Mucosa of stomach (tissue), 1 donor: ENCODE results near the gene NFIA.

Experiments
- H3K27me3 ChIP-seq: one replicate; pipeline ENCODE4 v1.7.0; 2013; ENCODE audit warnings: mild to moderate bottlenecking, low read length; ENCODE audit not compliant: control insufficient read depth, insufficient read depth
- H3K36me3 ChIP-seq: one replicate; pipeline ENCODE4 v1.7.0; 2013; ENCODE audit warnings: low read length; ENCODE audit not compliant: control insufficient read depth, insufficient read depth
- H3K4me1 ChIP-seq: one replicate; pipeline ENCODE4 v1.7.0; 2013; ENCODE audit warnings: mild to moderate bottlenecking, low read length; ENCODE audit not compliant: control insufficient read depth, insufficient read depth
- H3K4me3 ChIP-seq: one replicate; pipeline ENCODE4 v1.7.0; 2013; ENCODE audit warnings: low read length
- H3K9ac ChIP-seq: one replicate; pipeline ENCODE4 v1.7.0; 2013; ENCODE audit warnings: mild to moderate bottlenecking, low read length, moderate library complexity
- H3K9me3 ChIP-seq: one replicate; pipeline ENCODE4 v1.7.0; 2013; ENCODE audit warnings: mild to moderate bottlenecking, low read length, moderate library complexity; ENCODE audit not compliant: control insufficient read depth
- donor health status: Pancreatic carcinoma.

The NFIA gene

GRCh38 chr1:61399199-61399598 is 316.8 kb downstream of the NFIA start:
- Histone ChIP-seq H3K27me3 (no peaks in the 10 kb centered on the region), H3K4me1 (peaks cover 4% of the 10 kb centered on the region), H3K4me3 (no peak overlapping the region), H3K9ac (no peak overlapping the region), H3K36me3 (no peaks in the 10 kb centered on the region), H3K9me3 (no peaks in the 10 kb centered on the region)

- H3K4me3 ChIP-seq: no peak overlapping the region
- peaks cover 8% of the 10 kb centered on the region for H3K4me1 ChIP-seq
- H3K9me3 ChIP-seq: no peaks in the 10 kb centered on the region
These were observed 317.9 kb downstream of the NFIA start for GRCh38 chr1:61400131-61400770.

DNA sequence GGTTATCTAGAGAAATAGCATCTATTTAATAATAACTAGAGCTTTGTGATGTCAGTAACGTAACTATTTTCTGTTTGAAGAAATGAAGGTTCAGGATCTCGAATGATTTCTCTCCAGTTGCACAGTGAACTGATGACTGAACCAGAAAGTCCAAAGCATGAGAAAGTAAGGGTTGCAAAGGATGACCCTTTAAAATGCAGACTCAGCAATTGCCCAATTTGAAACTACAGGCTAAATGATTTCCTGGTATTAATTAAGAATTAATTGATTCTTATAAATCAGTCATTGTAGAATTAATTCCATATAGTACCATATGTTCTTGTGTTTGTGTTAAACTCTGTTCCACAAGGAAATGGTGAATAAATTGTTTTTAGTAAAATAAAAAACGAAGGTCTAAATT is 318.6 kb downstream of the NFIA start:
- Histone ChIP-seq H3K27me3 (no peaks in the 10 kb centered on the region), H3K36me3 (no peaks in the 10 kb centered on the region), H3K4me3 (no peak overlapping the region), H3K9ac (no peak overlapping the region), H3K4me1 (peaks cover 8% of the 10 kb centered on the region), H3K9me3 (no peaks in the 10 kb centered on the region)

More at GRCh38 chr1:61400131-61400770, 317.9 kb downstream of the NFIA start:
- no peaks in the 10 kb centered on the region for H3K27me3 ChIP-seq
- H3K36me3 ChIP-seq: no peaks in the 10 kb centered on the region
- H3K9ac ChIP-seq: no peak overlapping the region

GRCh38 chr1:61403679-61404596 is 321.6 kb downstream of the NFIA start:
- Histone ChIP-seq H3K4me3 (no peak overlapping the region), H3K9me3 (no peaks in the 10 kb centered on the region), H3K4me1 (peaks cover 8% of the 10 kb centered on the region)

GRCh38 chr1:61404597-61405376 is 322.4 kb downstream of the NFIA start:
- Histone ChIP-seq H3K36me3 (no peaks in the 10 kb centered on the region), H3K9ac (no peak overlapping the region), H3K27me3 (no peaks in the 10 kb centered on the region), H3K4me3 (no peak overlapping the region), H3K4me1 (peaks cover 8% of the 10 kb centered on the region), H3K9me3 (no peaks in the 10 kb centered on the region)

More at GRCh38 chr1:61403679-61404596, 321.6 kb downstream of the NFIA start:
- Histone ChIP-seq H3K36me3 (no peaks in the 10 kb centered on the region), H3K27me3 (no peaks in the 10 kb centered on the region), H3K9ac (no peak overlapping the region)

DNA sequence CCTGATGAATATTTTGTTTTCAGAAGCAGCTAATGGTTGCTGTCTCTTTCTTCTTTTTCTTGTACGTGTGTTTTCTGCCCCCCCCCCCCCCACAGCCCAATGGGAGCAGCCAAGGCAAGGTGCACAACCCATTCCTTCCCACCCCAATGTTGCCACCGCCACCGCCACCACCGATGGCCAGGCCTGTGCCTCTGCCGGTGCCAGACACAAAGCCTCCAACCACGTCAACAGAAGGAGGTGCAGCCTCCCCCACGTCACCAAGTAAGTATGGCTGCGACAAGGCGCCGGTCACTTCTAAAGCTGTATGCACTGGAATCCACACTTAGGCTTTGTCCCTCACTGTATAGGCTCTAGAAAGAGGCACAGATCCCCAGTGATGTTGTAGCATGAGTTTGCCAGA is 324.1 kb downstream of the NFIA start:
- Histone ChIP-seq H3K9me3 (no peaks in the 10 kb centered on the region), H3K4me3 (no peak overlapping the region), H3K9ac (no peak overlapping the region), H3K36me3 (no peaks in the 10 kb centered on the region), H3K4me1 (peaks cover 8% of the 10 kb centered on the region), H3K27me3 (no peaks in the 10 kb centered on the region)

GRCh38 chr1:61412601-61413000 is 330.2 kb downstream of the NFIA start:
- H3K36me3 ChIP-seq: no peaks in the 10 kb centered on the region
- H3K4me3 ChIP-seq: no peak overlapping the region
- H3K9ac ChIP-seq: no peak overlapping the region

GRCh38 chr1:61419196-61419595 is 336.8 kb downstream of the NFIA start:
- Histone ChIP-seq H3K36me3 (no peaks in the 10 kb centered on the region), H3K27me3 (no peaks in the 10 kb centered on the region), H3K4me3 (no peak overlapping the region), H3K4me1 (peaks cover 1% of the 10 kb centered on the region), H3K9me3 (no peaks in the 10 kb centered on the region), H3K9ac (no peak overlapping the region)

More at GRCh38 chr1:61412601-61413000, 330.2 kb downstream of the NFIA start:
- H3K27me3 ChIP-seq: no peaks in the 10 kb centered on the region
- H3K9me3 ChIP-seq: no peaks in the 10 kb centered on the region
- H3K4me1 ChIP-seq: no peaks in the 10 kb centered on the region

DNA sequence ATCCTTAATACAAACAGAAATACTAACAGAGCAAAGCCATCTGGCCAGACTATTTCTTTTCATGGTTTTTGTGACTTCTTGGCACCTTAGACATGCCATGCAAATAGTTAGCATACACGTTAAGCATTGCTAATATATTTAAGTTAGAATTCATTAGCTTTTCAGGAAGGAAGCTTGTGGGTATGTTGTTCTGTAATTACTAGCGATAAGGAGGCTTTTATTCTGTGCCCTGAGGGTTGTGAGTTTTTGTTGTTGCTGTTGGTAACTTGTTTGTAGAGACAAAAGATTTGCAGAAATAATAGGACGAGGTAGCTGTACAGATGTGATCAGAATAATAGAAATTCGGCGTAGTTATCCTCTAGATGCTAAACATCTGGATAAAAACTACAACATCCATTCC is 337.3 kb downstream of the NFIA start:
- Histone ChIP-seq H3K36me3 (no peaks in the 10 kb centered on the region), H3K9ac (no peak overlapping the region), H3K27me3 (no peaks in the 10 kb centered on the region), H3K4me1 (peaks cover 3% of the 10 kb centered on the region), H3K4me3 (no peak overlapping the region), H3K9me3 (no peaks in the 10 kb centered on the region)

GRCh38 chr1:61420243-61420642 is 337.9 kb downstream of the NFIA start:
- no peaks in the 10 kb centered on the region for H3K36me3 ChIP-seq
- peaks cover 3% of the 10 kb centered on the region for H3K4me1 ChIP-seq
- H3K4me3 ChIP-seq: no peak overlapping the region
- H3K27me3 ChIP-seq: no peaks in the 10 kb centered on the region
- H3K9me3 ChIP-seq: no peaks in the 10 kb centered on the region
- H3K9ac ChIP-seq: no peak overlapping the region

- peaks cover 3% of the 10 kb centered on the region for H3K4me1 ChIP-seq
- no peak overlapping the region for H3K9ac ChIP-seq
- H3K36me3 ChIP-seq: no peaks in the 10 kb centered on the region
- no peaks in the 10 kb centered on the region for H3K27me3 ChIP-seq
- H3K4me3 ChIP-seq: no peak overlapping the region
- no peaks in the 10 kb centered on the region for H3K9me3 ChIP-seq
These were observed 338.8 kb downstream of the NFIA start for GRCh38 chr1:61420909-61421835.
